Heart right ventricle (tissue), 16 donors: Measurements from ENCODE around the gene TSTD1. TPM values are rescaled to one million over a fixed set of nuclear protein-coding genes. Genes with fewer than 3 reads are reported as not detected.
A peak's percentile ranks its signal among the peaks of the same experiment; 100 is the strongest.

Experiments used
- ATAC-seq, 8 donors: fragments of 200-7000 bp; cut with Tn5 transposase; one replicate each; pipeline ENCODE4 v1.9.1; 2020; ENCODE audit warnings: mild to moderate bottlenecking in 8 of 8, moderate library complexity in 8 of 8, moderate number of reproducible peaks in 1 of 8
- DNase-seq, 2 donors: peaks; one replicate each; pipeline ENCODE4 v3.0.0-alpha.2; 2020
- H3K27ac ChIP-seq, 10 donors: fragments of 200-600 bp; sonication (generic) in 2 of 10; one replicate each; pipeline versions ENCODE4 v1.5.0 to v1.8.0; 2020 to 2022; ENCODE audit warnings: mild to moderate bottlenecking in 3 of 10
- H3K27me3 ChIP-seq, 7 donors: fragments of 200-600 bp; one replicate each; pipeline ENCODE4 v1.8.0; 2021 to 2022; ENCODE audit warnings: mild to moderate bottlenecking in 2 of 7
- H3K36me3 ChIP-seq, 9 donors: fragments of 200-600 bp; sonication (generic) in 1 of 9; one replicate each; pipeline versions ENCODE4 v1.5.0 to v1.8.0; 2020 to 2022; ENCODE audit warnings: mild to moderate bottlenecking in 2 of 9
- H3K4me1 ChIP-seq, 9 donors: fragments of 200-600 bp; sonication (generic) in 1 of 9; one replicate each; pipeline versions ENCODE4 v1.5.0 to v1.8.0; 2020 to 2022; ENCODE audit warnings: mild to moderate bottlenecking in 4 of 9
- H3K4me3 ChIP-seq, 10 donors: fragments of 200-600 bp; sonication (generic) in 2 of 10; one replicate each; pipeline versions ENCODE4 v1.5.0 to v1.8.0; 2020 to 2022; ENCODE audit warnings: mild to moderate bottlenecking in 7 of 10, moderate library complexity in 2 of 10
- H3K9me3 ChIP-seq, 11 donors: fragments of 200-600 bp in 10 of 11; sonication (generic) in 2 of 11; one replicate each; pipeline versions ENCODE4 v1.5.0 to v1.8.0; 2013 to 2022; ENCODE audit warnings: mild to moderate bottlenecking in 2 of 11, control low read depth in 1 of 11, moderate library complexity in 1 of 11
- WGBS, 2 donors: extraction: QIAGEN DNeasy Blood & Tissue Kit; methylation state at CpG; one replicate each; pipeline ENCODE4 v1.1.7; 2013; ENCODE audit warnings: inconsistent platforms in 1 of 2; 5-methylcytosine and 5-hydroxymethylcytosine counted together
- intact Hi-C, 10 donors: fragments of 100-400 bp; cut with DNase I; formaldehyde crosslinking; loops; one replicate each; pipeline versions ENCODE4 v1.11.1 to v1.14.2; 2022
- polyA plus RNA-seq, 2 donors: library from polyadenylated mRNA; stranded (reverse); fragments of 200-250 nt; gene quantifications; one replicate each; pipeline ENCODE4 v1.2.3, GENCODE V29; 2013
- total RNA-seq, 10 donors: library from RNA; stranded (reverse); fragmentation: NEBNext Ultra II Directional in 3 of 10; extraction: Animal tissue kit (Norgen Biotek cat#: 25700) in 3 of 10; gene quantifications; one replicate each; pipeline versions ENCODE4 v1.2.1 to v1.2.4, GENCODE V29; 2021 to 2023
- TF ChIP-seq, protein P1 (sequence below), 9 donors: fragments of 200-600 bp; sonication (generic) in 2 of 9; IDR thresholded peaks; one replicate each; pipeline versions ENCODE4 v1.5.0 to v1.8.0; 2021 to 2022; ENCODE audit warnings: antibody characterized with exemption in 9 of 9, mild to moderate bottlenecking in 5 of 9, moderate library complexity in 1 of 9
- donor health status: Arrhythmogenic right ventricular cardiomyopathy.
- donor health status: ischemic (EF 13 %, LVEDD 7.1; RV severe dilation, severe dysfunction).
- donor health status: healthy with polysubstance abuse.
- donor health status: DM: no; HTN: yes; CAD: no.
- donor health status: DM: no; HTN: no; CAD: no.
- donor health status: ischemic (EF 25% LVEDD 6.9; RV normal size, moderate dysfunction).
- donor health status: ischemic (EF 25% LVEDD 5.7; RV mildly dilated, moderate dysfunction).
- donor health status: healthy.
- donor health status: DM: yes; HTN: yes; CAD: no.
- donor health status: Ischemic cardiomyopathy.
- donor health status: ischemic (EF 35%, LVEDD 5.7; RV mildly dilated, moderate dysfunction).
- donor health status: nonischemic (EF 11% LVEDD 7.7; RV severe dilation, severe dysfunction).
- donor health status: DM: yes; HTN: yes; CAD: no.
- donor health status: PGD.
- donor health status: ischemic (EF 29% LVEDD 5.4; RV normal size, mild dysfunction).
- donor health status: nonischemic (EF 23%, LVEDD 6.1; RV moderate dilation, normal function).

The TSTD1 gene
- total and polyA plus RNA-seq, 12 donors: 8.0 to 18.0 (median 13.4) TPM

GRCh38 chr1:161045736-161046604 is 7.2 kb upstream of the TSTD1 start, which contains the start of gene USF1:
Gene USF1, minus strand, starts transcription at chr1:161045977. Its CDS starts 2,702 bp downstream, at chr1:161043275.
- TF ChIP-seq, protein P1, sequence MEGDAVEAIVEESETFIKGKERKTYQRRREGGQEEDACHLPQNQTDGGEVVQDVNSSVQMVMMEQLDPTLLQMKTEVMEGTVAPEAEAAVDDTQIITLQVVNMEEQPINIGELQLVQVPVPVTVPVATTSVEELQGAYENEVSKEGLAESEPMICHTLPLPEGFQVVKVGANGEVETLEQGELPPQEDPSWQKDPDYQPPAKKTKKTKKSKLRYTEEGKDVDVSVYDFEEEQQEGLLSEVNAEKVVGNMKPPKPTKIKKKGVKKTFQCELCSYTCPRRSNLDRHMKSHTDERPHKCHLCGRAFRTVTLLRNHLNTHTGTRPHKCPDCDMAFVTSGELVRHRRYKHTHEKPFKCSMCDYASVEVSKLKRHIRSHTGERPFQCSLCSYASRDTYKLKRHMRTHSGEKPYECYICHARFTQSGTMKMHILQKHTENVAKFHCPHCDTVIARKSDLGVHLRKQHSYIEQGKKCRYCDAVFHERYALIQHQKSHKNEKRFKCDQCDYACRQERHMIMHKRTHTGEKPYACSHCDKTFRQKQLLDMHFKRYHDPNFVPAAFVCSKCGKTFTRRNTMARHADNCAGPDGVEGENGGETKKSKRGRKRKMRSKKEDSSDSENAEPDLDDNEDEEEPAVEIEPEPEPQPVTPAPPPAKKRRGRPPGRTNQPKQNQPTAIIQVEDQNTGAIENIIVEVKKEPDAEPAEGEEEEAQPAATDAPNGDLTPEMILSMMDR (IDR thresholded peaks at IDR 0.05): no peak
- H3K27ac ChIP-seq: peak within 1 kb of the TSS; percentile 86 to 98 (median 95)
- ATAC-seq: peak; percentile 97 to 98 (median 98)

GRCh38 chr1:161044908-161045735 is 6.4 kb upstream of the TSTD1 start:
- ATAC-seq: peak; percentile 59 to 83 (median 62)
- intact Hi-C loops: loop anchor here in 7 of 10 donors (1.0 to 10.0 kb wide), 8 partner anchors 26 to 707 kb away; partner anchors contain the start of genes KLHDC9 (in 3 of the 7), NIT1 (in 1 of the 7) and PFDN2 (in 1 of the 7)
- TF ChIP-seq, protein P1 (IDR thresholded peaks at IDR 0.05): no peak
- Histone ChIP-seq H3K27me3 (no peaks in the 10 kb centered on the region), H3K4me3 (peak overlapping the region; percentile 65 to 98 (median 86)), H3K9me3 (no peaks in the 10 kb centered on the region), H3K36me3 (peaks cover 0 to 47% (median 29%) of the 10 kb centered on the region in 9 donors), H3K4me1 (peaks cover 0 to 50% (median 17%) of the 10 kb centered on the region in 9 donors), H3K27ac (peak overlapping the region; percentile 86 to 98 (median 95))
- DNase-seq: peak; percentile 57 to 58
- WGBS, 2 donors: 0% methylated on average over 48 of the region's 48 CpGs

More at GRCh38 chr1:161045736-161046604, 7.2 kb upstream of the TSTD1 start, which contains the start of gene USF1:
- no peaks in the 10 kb centered on the region for H3K27me3 ChIP-seq
- H3K36me3 ChIP-seq: peaks cover 0 to 47% (median 21%) of the 10 kb centered on the region in 9 donors
- intact Hi-C loops: loop anchor here in 7 of 10 donors (1.0 to 10.0 kb wide), 7 partner anchors 27 to 706 kb away; partner anchors contain the start of genes KLHDC9 (in 2 of the 7), NIT1 (in 1 of the 7) and PFDN2 (in 1 of the 7)
- DNase-seq: peak; percentile 90 to 94
- H3K9me3 ChIP-seq: no peaks in the 10 kb centered on the region
- H3K4me1 ChIP-seq: peaks cover 0 to 53% (median 17%) of the 10 kb centered on the region in 9 donors
- peak within 1 kb of the TSS; percentile 65 to 98 (median 86) for H3K4me3 ChIP-seq
- WGBS, 2 donors: 0 to 1% methylated on average over 29 of the region's 29 CpGs

GRCh38 chr1:161044535-161044907 is 5.8 kb upstream of the TSTD1 start:
- H3K4me3 ChIP-seq: peak overlapping the region; percentile 65 to 98 (median 86)
- no peaks in the 10 kb centered on the region for H3K9me3 ChIP-seq
- TF ChIP-seq, protein P1 (IDR thresholded peaks at IDR 0.05): no peak
- ATAC-seq (no peak), DNase-seq (no peak)
- H3K36me3 ChIP-seq: peaks cover 0 to 47% (median 35%) of the 10 kb centered on the region in 9 donors
- H3K27me3 ChIP-seq: no peaks in the 10 kb centered on the region
- peaks cover 0 to 47% (median 17%) of the 10 kb centered on the region in 9 donors for H3K4me1 ChIP-seq
- peak overlapping the region in 9 of 10 donors; percentile 86 to 98 (median 96) for H3K27ac ChIP-seq
- intact Hi-C loops: loop anchor here in 5 of 10 donors (2.0 to 10.0 kb wide), 5 partner anchors 26 to 53 kb away; partner anchors contain the start of gene KLHDC9 (in 1 of the 5)
